Stomach (tissue), 4 donors: ENCODE results near the gene KCNN3.

Experiments used
- CTCF ChIP-seq, 7 experiments: fragments of 450-650 bp in 4 of 7; fragments of 200-600 bp in 3 of 7; sonication (generic) in 3 of 7; IDR thresholded peaks; one replicate each; pipeline ENCODE4 v1.5.1; 2016 to 2019; ENCODE audit warnings: antibody characterized with exemption in 7 of 7, control low read depth in 2 of 7, mild to moderate bottlenecking in 1 of 7
- POLR2A ChIP-seq, 4 donors: fragments of 450-650 bp; IDR thresholded peaks; one replicate each; pipeline ENCODE4 v1.6.1; 2016; ENCODE audit warnings: antibody characterized with exemption in 4 of 4, control low read depth in 2 of 4, mild to moderate bottlenecking in 1 of 4, moderate library complexity in 1 of 4
- POLR2AphosphoS5 ChIP-seq, 3 donors: sonication (generic); formaldehyde crosslinking; IDR thresholded peaks; one replicate each; pipeline ENCODE4 v1.6.1; 2016; ENCODE audit warnings: antibody characterized with exemption in 3 of 3

- TF ChIP-seq CTCF (IDR thresholded peaks at IDR 0.05) (peak in 5 of 7 experiments; percentile 32 to 41 (median 37)), POLR2A (IDR thresholded peaks at IDR 0.05) (no peak), POLR2AphosphoS5 (IDR thresholded peaks at IDR 0.05) (no peak)
Measured at GRCh38 chr1:154819628-154820590, 50.2 kb downstream of the KCNN3 start.
